HFF-Myc (cell line): Measurements from ENCODE around the gene GSK3B.

Experiments used
- DNase-seq: peaks from one replicate; pipeline ENCODE4 v3.0.0-alpha.2; 2011; ENCODE audit warnings: low read depth; ENCODE audit errors: extremely low read depth
- H3K4me3 ChIP-seq: replicated peaks from 2 replicates; pipeline ENCODE4 v1.5.1; 2011; ENCODE audit warnings: low read depth, mild to moderate bottlenecking, control low read depth, low read length
- TF ChIP-seq, protein P1 (sequence below): IDR thresholded peaks from 2 replicates; pipeline ENCODE4 v1.5.1; 2012; ENCODE audit warnings: mild to moderate bottlenecking, low read depth, low read length, control low read depth; ENCODE audit errors: missing control alignments

The GSK3B gene

DNA sequence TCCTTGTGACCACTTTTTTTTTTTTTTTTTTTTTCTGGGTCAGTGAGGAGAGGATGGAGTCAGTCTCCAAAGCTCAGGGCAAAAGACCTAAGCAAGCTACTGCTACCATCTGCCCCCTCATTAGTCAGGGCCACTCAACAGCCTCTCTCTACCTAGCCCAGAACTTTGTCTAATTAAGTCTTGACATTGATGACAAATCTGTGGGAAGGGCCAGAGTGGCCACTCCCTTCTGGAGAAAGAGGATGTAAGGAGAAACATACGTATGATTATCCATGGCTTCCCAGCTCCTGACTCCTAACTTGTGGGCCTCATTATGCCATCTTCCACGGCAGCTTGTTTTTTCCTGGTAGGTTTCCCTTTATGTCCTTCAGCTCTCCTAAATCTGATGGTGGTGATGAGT, 274.4 kb downstream of the GSK3B start:
- H3K4me3 ChIP-seq = no peak overlapping the region
- DNase-seq = no peak
- TF ChIP-seq, protein P1, sequence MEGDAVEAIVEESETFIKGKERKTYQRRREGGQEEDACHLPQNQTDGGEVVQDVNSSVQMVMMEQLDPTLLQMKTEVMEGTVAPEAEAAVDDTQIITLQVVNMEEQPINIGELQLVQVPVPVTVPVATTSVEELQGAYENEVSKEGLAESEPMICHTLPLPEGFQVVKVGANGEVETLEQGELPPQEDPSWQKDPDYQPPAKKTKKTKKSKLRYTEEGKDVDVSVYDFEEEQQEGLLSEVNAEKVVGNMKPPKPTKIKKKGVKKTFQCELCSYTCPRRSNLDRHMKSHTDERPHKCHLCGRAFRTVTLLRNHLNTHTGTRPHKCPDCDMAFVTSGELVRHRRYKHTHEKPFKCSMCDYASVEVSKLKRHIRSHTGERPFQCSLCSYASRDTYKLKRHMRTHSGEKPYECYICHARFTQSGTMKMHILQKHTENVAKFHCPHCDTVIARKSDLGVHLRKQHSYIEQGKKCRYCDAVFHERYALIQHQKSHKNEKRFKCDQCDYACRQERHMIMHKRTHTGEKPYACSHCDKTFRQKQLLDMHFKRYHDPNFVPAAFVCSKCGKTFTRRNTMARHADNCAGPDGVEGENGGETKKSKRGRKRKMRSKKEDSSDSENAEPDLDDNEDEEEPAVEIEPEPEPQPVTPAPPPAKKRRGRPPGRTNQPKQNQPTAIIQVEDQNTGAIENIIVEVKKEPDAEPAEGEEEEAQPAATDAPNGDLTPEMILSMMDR = no peak

DNA sequence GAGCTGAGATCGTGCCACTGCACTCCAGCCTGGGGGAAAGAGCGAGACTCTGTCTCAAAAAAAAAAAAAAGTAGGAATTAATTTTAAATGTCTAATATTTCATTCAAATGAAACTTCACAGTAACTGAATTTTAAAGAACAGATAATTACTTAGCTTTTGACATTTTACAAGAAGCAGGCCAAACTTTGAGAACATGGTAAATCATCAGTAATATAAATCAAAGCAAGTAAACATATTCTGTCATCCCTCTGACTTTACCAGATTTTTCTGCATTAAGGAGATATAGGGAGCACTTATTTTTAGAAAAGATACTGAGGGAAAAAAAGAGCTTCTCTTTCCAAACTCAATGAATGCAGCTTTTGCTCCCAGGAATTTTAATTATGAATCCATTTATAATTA, 275.3 kb downstream of the GSK3B start:
- no peak overlapping the region for H3K4me3 ChIP-seq
- no peak for DNase-seq
- TF ChIP-seq, protein P1 = no peak

DNA sequence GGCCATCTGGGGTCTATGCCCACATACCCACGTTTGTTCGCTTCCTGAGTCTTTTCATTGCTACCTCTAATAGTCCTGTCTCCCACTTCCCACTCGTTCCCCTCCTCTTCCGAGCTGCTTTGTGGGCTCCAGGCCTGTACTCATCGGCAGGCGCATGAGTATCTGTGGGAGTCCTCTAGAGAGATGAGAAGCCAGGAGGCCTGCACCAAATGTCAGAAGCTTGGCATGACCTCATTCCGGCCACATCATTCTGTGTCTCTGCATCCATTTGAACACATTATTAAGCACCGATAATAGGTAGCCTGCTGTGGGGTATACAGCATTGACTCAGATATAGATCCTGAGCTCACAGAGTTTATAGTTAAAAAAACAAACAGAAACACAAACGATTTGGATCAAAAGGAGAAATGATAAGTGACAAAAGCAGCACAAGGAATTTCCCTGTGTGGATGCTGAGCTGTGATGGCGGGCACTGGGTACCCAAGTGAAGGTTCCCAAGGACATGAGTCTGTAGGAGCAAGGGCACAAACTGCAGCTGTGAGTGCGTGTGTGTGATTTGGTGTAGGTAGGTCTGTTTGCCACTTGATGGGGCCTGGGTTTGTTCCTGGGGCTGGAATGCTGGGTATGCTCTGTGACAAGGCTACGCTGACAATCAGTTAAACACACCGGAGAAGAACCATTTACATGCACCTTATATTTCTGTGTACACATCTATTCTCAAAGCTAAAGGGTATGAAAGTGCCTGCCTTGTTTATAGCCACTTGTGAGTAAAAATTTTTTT, 276.5 kb downstream of the GSK3B start:
- TF ChIP-seq, protein P1 = no peak
- no peak for DNase-seq
- no peak overlapping the region for H3K4me3 ChIP-seq

DNA sequence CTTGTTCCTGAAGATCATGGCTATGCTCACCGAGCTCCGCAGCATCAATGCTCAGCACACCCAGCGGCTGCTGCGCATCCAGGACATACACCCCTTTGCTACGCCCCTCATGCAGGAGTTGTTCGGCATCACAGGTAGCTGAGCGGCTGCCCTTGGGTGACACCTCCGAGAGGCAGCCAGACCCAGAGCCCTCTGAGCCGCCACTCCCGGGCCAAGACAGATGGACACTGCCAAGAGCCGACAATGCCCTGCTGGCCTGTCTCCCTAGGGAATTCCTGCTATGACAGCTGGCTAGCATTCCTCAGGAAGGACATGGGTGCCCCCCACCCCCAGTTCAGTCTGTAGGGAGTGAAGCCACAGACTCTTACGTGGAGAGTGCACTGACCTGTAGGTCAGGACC, 277.2 kb downstream of the GSK3B start:
- no peak for DNase-seq
- TF ChIP-seq, protein P1 = no peak
- H3K4me3 ChIP-seq = no peak overlapping the region

DNA sequence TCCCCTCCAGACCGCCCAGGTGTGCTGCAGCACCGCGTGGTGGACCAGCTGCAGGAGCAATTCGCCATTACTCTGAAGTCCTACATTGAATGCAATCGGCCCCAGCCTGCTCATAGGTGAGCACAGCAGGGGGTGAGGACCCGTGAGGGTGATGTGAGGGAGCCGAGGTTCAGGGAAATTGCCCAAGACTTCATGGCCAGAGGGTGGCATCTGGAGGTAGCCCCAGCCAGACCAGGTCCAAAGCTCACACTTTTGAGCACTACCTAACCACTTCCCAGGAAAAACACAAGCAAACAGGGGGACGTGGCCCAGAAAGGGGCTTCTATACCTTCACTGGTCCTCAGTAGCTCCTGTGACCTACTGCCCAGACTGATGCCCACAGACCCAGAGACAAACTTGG, 278.5 kb downstream of the GSK3B start:
- H3K4me3 ChIP-seq = no peak overlapping the region
- no peak for DNase-seq
- TF ChIP-seq, protein P1 = no peak

DNA sequence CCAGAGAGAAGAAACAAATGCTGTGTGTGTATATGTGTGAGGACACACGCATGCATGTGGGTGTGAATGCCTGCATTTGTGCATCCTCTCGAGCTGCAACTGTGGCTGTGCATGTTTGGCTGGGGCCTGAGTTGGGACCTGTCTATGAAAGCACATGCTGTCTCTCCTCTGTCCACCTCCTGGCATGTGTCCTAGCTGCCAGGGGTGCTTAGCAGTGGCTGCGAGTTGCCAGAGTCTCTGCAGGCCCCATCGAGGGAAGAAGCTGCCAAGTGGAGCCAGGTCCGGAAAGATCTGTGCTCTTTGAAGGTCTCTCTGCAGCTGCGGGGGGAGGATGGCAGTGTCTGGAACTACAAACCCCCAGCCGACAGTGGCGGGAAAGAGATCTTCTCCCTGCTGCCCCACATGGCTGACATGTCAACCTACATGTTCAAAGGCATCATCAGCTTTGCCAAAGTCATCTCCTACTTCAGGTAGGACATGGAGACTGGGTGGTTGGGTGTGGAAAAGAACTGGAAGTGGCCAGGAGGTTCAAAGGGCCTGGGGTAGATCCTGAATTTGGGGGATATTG, 281.7 kb downstream of the GSK3B start:
- TF ChIP-seq, protein P1 = no peak
- H3K4me3 ChIP-seq = no peak overlapping the region
- DNase-seq = no peak
